GM18907 (cell line): ENCODE data around the gene EXOC4.
"Not testable (repeated sequence)": the region's sequence is repeated elsewhere in the genome, so short reads cannot be mapped to it uniquely, and the experiment has no call there.

Source experiments
- ATAC-seq: cut with Tn5 transposase; IDR thresholded peaks from one replicate; pipeline ENCODE4 v1.9.1; 2021; ENCODE audit warnings: mild to moderate bottlenecking, moderate library complexity; ENCODE audit not compliant: unreplicated experiment

The EXOC4 gene

GRCh38 chr7:133606991-133607390, 354.1 kb downstream of the EXOC4 start:
- ATAC-seq = no peak

GRCh38 chr7:133609806-133610205, 356.9 kb downstream of the EXOC4 start:
- ATAC-seq = no peak

- no peak for ATAC-seq
Observed at GRCh38 chr7:133611955-133612354, 359.1 kb downstream of the EXOC4 start.

- no peak for ATAC-seq
Observed at GRCh38 chr7:133613250-133613790, 360.4 kb downstream of the EXOC4 start.

- no peak for ATAC-seq
Observed at GRCh38 chr7:133614251-133614650, 361.4 kb downstream of the EXOC4 start.

GRCh38 chr7:133618970-133619369, 366.1 kb downstream of the EXOC4 start:
- ATAC-seq = no peak

GRCh38 chr7:133619491-133619890, 366.6 kb downstream of the EXOC4 start:
- ATAC-seq = no peak

- ATAC-seq = no peak
Observed at GRCh38 chr7:133623721-133624120, 370.8 kb downstream of the EXOC4 start.

- ATAC-seq = no peak
Observed at GRCh38 chr7:133625046-133625445, 372.2 kb downstream of the EXOC4 start.

GRCh38 chr7:133629701-133630100, 376.8 kb downstream of the EXOC4 start:
- no peak for ATAC-seq

GRCh38 chr7:133633055-133633454, 380.2 kb downstream of the EXOC4 start:
- ATAC-seq = no peak

GRCh38 chr7:133635541-133635940, 382.7 kb downstream of the EXOC4 start:
- ATAC-seq = no peak

- ATAC-seq = no peak
Observed at GRCh38 chr7:133638857-133639256, 386.0 kb downstream of the EXOC4 start.

GRCh38 chr7:133641436-133641835, 388.6 kb downstream of the EXOC4 start:
- no peak for ATAC-seq

- ATAC-seq = no peak
Observed at GRCh38 chr7:133642907-133643306, 390.0 kb downstream of the EXOC4 start.

- not testable (repeated sequence) for ATAC-seq
Observed at GRCh38 chr7:133643652-133644051, 390.8 kb downstream of the EXOC4 start.

- ATAC-seq = no peak
Observed at GRCh38 chr7:133645884-133646391, 393.1 kb downstream of the EXOC4 start.

- no peak for ATAC-seq
Observed at GRCh38 chr7:133646472-133647315, 393.8 kb downstream of the EXOC4 start.

- ATAC-seq = no peak
Observed at GRCh38 chr7:133649593-133649992, 396.7 kb downstream of the EXOC4 start.

- ATAC-seq = no peak
Observed at GRCh38 chr7:133650069-133650468, 397.2 kb downstream of the EXOC4 start.

GRCh38 chr7:133650487-133651300, 397.8 kb downstream of the EXOC4 start:
- no peak for ATAC-seq
